CD4-positive, CD25-positive, alpha-beta regulatory T cell (primary cell): ENCODE measurements around the gene GABRD. TPM values are rescaled to one million over a fixed set of nuclear protein-coding genes. Genes with fewer than 3 reads are reported as not detected.

Experiments
- ATAC-seq, 2 donors: fragments of 150-1000 bp; cut with Tn5 transposase; one replicate each; pipeline ENCODE4 v1.10.0; 2021; ENCODE audit warnings: low read depth in 2 of 2, moderate number of reproducible peaks in 2 of 2, moderate library complexity in 1 of 2
- DNase-seq, 3 donors: peaks; one replicate each; pipeline versions ENCODE4 v3.0.0 to v3.0.0-alpha.2; 2012 to 2022; ENCODE audit warnings: mixed read lengths in 1 of 3
- H3K27ac ChIP-seq: one replicate; pipeline ENCODE4 v1.7.0; 2013; ENCODE audit warnings: mild to moderate bottlenecking, low read length; ENCODE audit not compliant: insufficient read depth, poor library complexity, severe bottlenecking
- H3K27me3 ChIP-seq: one replicate; pipeline ENCODE4 v1.7.0; 2013; ENCODE audit warnings: low read length; ENCODE audit not compliant: control insufficient read depth, insufficient read depth
- H3K36me3 ChIP-seq: one replicate; pipeline ENCODE4 v1.7.0; 2013; ENCODE audit warnings: mild to moderate bottlenecking, low read length, moderate library complexity; ENCODE audit not compliant: control insufficient read depth, insufficient read depth
- H3K4me1 ChIP-seq: 2 replicates; pipeline ENCODE4 v1.7.0; 2013; ENCODE audit warnings: mild to moderate bottlenecking, low read length; ENCODE audit not compliant: insufficient read depth, control insufficient read depth, poor library complexity, severe bottlenecking
- H3K4me3 ChIP-seq: one replicate; pipeline ENCODE4 v1.7.0; 2013; ENCODE audit warnings: low read depth, mild to moderate bottlenecking, low read length, moderate library complexity
- H3K9me3 ChIP-seq, 2 experiments: 1 replicate in 1 of 2; 2 replicates in 1 of 2; pipeline ENCODE4 v1.7.0; 2013; ENCODE audit warnings: low read length in 2 of 2, mild to moderate bottlenecking in 1 of 2, moderate library complexity in 1 of 2; ENCODE audit not compliant: control insufficient read depth in 2 of 2
- H3K27ac Mint-ChIP-seq, 3 donors: one replicate each; pipeline ENCODE4 v1.8.0; 2020 to 2022; ENCODE audit warnings: mild to moderate bottlenecking in 3 of 3, mixed read lengths in 3 of 3, moderate library complexity in 2 of 3
- H3K27me3 Mint-ChIP-seq: one replicate; pipeline ENCODE4 v1.8.0; 2022; ENCODE audit warnings: mild to moderate bottlenecking, mixed read lengths
- H3K36me3 Mint-ChIP-seq: one replicate; pipeline ENCODE4 v1.8.0; 2020; ENCODE audit warnings: mixed read lengths
- H3K4me1 Mint-ChIP-seq, 4 donors: one replicate each; pipeline ENCODE4 v1.8.0; 2020 to 2022; ENCODE audit warnings: mixed read lengths in 4 of 4, mild to moderate bottlenecking in 1 of 4
- H3K4me3 Mint-ChIP-seq, 4 donors: one replicate each; pipeline ENCODE4 v1.8.0; 2020 to 2022; ENCODE audit warnings: mild to moderate bottlenecking in 4 of 4, mixed read lengths in 4 of 4, moderate library complexity in 3 of 4
- H3K9me3 Mint-ChIP-seq, 7 donors: one replicate each; pipeline ENCODE4 v1.8.0; 2020 to 2022; ENCODE audit warnings: mixed read lengths in 7 of 7, mild to moderate bottlenecking in 3 of 7, moderate library complexity in 2 of 7
- polyA plus RNA-seq, 4 donors: library from polyadenylated mRNA; unstranded; fragments of 300-500 nt; fragmentation: Illumina TruSeq; gene quantifications; one replicate each; pipeline ENCODE4 v1.2.3, GENCODE V29; 2021
- total RNA-seq: library from RNA; stranded (reverse); gene quantifications from one replicate; pipeline ENCODE4 v1.2.3, GENCODE V29; 2022

GABRD gene
- total and polyA plus RNA-seq, 5 donors from 2014 or later, result 0.22 TPM; not detected in 4

DNA sequence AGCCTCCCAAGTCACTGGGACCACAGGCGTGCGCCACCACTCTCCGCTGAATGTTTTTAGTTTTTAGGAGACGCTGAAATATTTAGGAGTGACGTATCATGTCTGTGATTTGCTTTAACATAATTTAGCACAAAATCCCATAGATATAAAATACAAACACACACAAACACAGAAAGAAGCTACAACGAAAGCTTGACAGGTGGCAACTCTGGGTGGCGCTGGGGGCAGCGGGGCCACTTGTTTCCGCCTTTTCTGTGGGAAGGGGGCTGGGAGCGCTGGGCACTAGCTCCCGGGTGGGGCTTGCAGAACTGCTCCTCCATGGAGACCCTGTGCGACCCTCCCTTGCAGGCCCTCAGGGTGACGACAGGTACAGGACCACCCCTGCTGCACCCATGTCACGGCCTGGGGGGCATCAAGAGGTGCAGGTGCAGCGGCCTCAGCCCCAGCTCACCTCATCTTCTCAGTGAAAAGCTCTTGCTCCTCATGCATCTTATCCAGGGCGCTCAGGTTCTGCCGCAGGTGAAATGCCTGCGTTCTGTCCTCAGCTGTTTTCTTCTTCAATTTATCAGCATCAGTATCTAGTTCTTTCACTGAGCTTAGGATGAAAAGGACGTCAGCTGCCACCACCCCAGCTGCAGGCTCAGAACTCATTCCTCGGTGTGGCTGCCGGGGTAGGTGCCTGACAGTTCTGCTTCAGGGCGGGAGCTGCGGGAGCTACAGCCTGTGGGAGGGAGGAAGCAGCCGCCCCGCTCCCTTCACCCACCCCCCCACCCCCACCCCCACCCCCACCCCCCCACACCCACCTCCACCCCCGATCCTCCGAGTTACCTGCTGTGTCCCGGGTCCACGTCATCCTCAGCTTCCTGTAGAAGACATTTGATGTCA is 30.8 kb upstream of the GABRD start:
- H3K27ac ChIP-seq, result no peak overlapping the region
- H3K36me3 ChIP-seq, result no peaks in the 10 kb centered on the region
- H3K4me1 ChIP-seq, result no peaks in the 10 kb centered on the region
- no peaks in the 10 kb centered on the region for H3K9me3 Mint-ChIP-seq
- no peak for DNase-seq
- no peaks in the 10 kb centered on the region for H3K9me3 ChIP-seq
- peaks cover 2% of the 10 kb centered on the region for H3K27me3 ChIP-seq
- no peak overlapping the region for H3K4me3 Mint-ChIP-seq
- peaks cover 0 to 2% (median 0%) of the 10 kb centered on the region in 4 donors for H3K4me1 Mint-ChIP-seq
- no peaks in the 10 kb centered on the region for H3K36me3 Mint-ChIP-seq
- H3K4me3 ChIP-seq, result no peak overlapping the region
- no peak for ATAC-seq
- H3K27me3 Mint-ChIP-seq, result peaks cover 9% of the 10 kb centered on the region
- no peak overlapping the region for H3K27ac Mint-ChIP-seq

DNA sequence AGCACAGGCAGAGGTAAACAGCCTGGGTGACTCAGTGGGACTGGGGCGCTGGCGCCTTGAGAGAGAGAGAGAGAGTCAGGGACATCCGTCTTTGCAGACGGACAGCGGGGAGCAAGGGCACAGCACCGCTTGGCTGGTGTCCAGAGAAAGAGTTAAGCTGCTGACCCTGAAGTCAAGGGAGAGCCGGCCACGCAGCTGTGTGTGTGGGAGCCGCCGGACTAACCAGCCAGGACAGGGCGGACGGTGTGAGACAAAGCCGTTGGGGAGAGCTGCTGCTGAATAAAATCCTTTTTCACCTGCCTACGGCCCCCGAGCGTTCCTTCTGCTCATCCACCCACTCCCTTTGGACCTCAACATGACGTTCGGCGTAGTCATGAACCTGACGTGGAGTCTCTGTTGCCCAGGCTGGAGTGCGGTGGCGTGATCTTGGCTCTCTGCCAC is 30.0 kb upstream of the GABRD start:
- no peaks in the 10 kb centered on the region for H3K4me1 ChIP-seq
- Mint-ChIP-seq H3K36me3 (no peaks in the 10 kb centered on the region), H3K4me1 (peaks cover 0 to 2% (median 0%) of the 10 kb centered on the region in 4 donors), H3K9me3 (no peaks in the 10 kb centered on the region), H3K27ac (no peak overlapping the region), H3K4me3 (no peak overlapping the region), H3K27me3 (peaks cover 9% of the 10 kb centered on the region)
- H3K27ac ChIP-seq, result no peak overlapping the region
- H3K36me3 ChIP-seq, result no peaks in the 10 kb centered on the region
- peaks cover 2% of the 10 kb centered on the region for H3K27me3 ChIP-seq
- no peak overlapping the region for H3K4me3 ChIP-seq
- H3K9me3 ChIP-seq, result no peaks in the 10 kb centered on the region
- no peak for ATAC-seq
- no peak for DNase-seq

DNA sequence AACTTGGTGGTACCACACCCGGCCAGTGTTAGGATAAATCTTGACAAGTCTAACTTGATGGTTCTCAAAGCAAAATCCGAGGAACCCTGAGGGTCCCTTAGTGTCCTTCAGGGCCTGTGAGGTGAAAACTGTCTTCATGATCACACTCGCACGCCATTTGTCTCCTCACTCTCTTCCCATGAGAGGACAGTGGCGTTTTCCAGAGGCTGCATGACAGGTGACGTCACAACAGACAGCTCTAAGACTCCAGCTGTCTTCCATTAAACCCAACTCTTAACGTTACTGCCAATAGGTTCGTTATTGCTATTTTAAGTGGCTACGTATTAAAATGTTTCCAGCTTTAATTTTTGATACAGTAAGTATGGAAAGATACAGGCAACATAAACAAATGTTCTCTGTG is 29.4 kb upstream of the GABRD start:
- peaks cover 2% of the 10 kb centered on the region for H3K27me3 ChIP-seq
- H3K27ac ChIP-seq, result no peak overlapping the region
- no peaks in the 10 kb centered on the region for H3K9me3 ChIP-seq
- DNase-seq, result no peak
- H3K36me3 ChIP-seq, result no peaks in the 10 kb centered on the region
- no peak for ATAC-seq
- Mint-ChIP-seq H3K27me3 (peaks cover 9% of the 10 kb centered on the region), H3K9me3 (no peaks in the 10 kb centered on the region), H3K27ac (no peak overlapping the region), H3K4me1 (peaks cover 0 to 2% (median 0%) of the 10 kb centered on the region in 4 donors), H3K4me3 (no peak overlapping the region), H3K36me3 (no peaks in the 10 kb centered on the region)
- H3K4me1 ChIP-seq, result no peaks in the 10 kb centered on the region
- H3K4me3 ChIP-seq, result no peak overlapping the region

DNA sequence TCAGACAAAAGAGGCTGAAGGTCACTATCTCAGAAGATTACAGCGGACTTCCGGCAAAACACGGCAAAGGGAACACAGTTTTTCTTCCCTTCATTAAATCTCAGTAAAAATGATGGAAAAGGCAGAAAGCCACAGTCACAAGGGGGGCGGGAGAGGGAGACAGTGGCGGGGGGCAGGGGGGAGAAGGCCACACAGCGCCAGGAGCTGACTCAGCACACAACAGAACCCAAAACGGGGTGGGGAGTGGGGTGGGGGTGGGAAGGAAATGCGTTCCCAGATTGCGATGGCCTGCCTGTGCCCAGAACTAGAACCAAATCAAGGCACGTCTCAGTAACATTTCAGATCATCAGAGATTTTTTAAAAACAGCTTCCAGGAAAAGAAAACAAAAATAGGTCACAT is 28.9 kb upstream of the GABRD start:
- no peak for DNase-seq
- peaks cover 2% of the 10 kb centered on the region for H3K27me3 ChIP-seq
- no peak for ATAC-seq
- H3K27ac ChIP-seq, result no peak overlapping the region
- peaks cover 0 to 1% (median 0%) of the 10 kb centered on the region in 7 donors for H3K9me3 Mint-ChIP-seq
- no peaks in the 10 kb centered on the region for H3K36me3 ChIP-seq
- H3K4me3 ChIP-seq, result no peak overlapping the region
- H3K4me1 Mint-ChIP-seq, result peaks cover 0 to 2% (median 0%) of the 10 kb centered on the region in 4 donors
- H3K27me3 Mint-ChIP-seq, result peaks cover 9% of the 10 kb centered on the region
- H3K4me3 Mint-ChIP-seq, result no peak overlapping the region
- H3K4me1 ChIP-seq, result no peaks in the 10 kb centered on the region
- no peaks in the 10 kb centered on the region for H3K36me3 Mint-ChIP-seq
- no peak overlapping the region for H3K27ac Mint-ChIP-seq
- H3K9me3 ChIP-seq, result no peaks in the 10 kb centered on the region

DNA sequence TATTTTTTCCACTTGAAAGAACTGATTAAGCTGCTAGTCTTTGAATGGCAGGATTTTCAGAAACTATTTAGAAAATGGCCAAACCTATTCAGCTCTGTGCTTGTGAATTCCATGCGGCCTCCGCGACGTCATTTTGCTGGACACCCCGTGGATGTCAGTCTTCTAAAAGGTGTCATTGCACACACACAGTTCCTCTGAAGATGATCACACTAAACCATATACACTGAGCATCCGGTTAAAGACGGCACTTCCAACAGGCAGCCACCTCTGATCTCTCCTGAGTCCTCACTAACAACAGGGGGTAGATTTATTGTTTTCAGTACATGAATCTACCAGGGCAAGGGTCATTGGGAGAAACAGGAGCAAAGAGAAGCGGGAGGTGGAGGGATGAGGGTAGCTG is 24.6 kb upstream of the GABRD start:
- Histone ChIP-seq H3K36me3 (no peaks in the 10 kb centered on the region), H3K27ac (no peak overlapping the region), H3K27me3 (peaks cover 2% of the 10 kb centered on the region), H3K4me1 (no peaks in the 10 kb centered on the region), H3K4me3 (no peak overlapping the region), H3K9me3 (no peaks in the 10 kb centered on the region)
- ATAC-seq (no peak), DNase-seq (no peak)
- Mint-ChIP-seq H3K4me3 (no peak overlapping the region), H3K36me3 (no peaks in the 10 kb centered on the region), H3K9me3 (peaks cover 0 to 6% (median 0%) of the 10 kb centered on the region in 7 donors), H3K27ac (peak overlapping the region in 1 of 3 donors; percentile 87), H3K27me3 (peaks cover 27% of the 10 kb centered on the region), H3K4me1 (peaks cover 0 to 3% (median 0%) of the 10 kb centered on the region in 4 donors)

- no peaks in the 10 kb centered on the region for H3K27me3 ChIP-seq
- Mint-ChIP-seq H3K27ac (no peak overlapping the region), H3K4me1 (peaks cover 0 to 3% (median 0%) of the 10 kb centered on the region in 4 donors), H3K9me3 (peaks cover 0 to 6% (median 0%) of the 10 kb centered on the region in 7 donors), H3K27me3 (peaks cover 20% of the 10 kb centered on the region), H3K36me3 (no peaks in the 10 kb centered on the region), H3K4me3 (no peak overlapping the region)
- no peak for DNase-seq
- no peaks in the 10 kb centered on the region for H3K36me3 ChIP-seq
- no peak overlapping the region for H3K27ac ChIP-seq
- no peaks in the 10 kb centered on the region for H3K9me3 ChIP-seq
- ATAC-seq, result no peak
- no peaks in the 10 kb centered on the region for H3K4me1 ChIP-seq
- H3K4me3 ChIP-seq, result no peak overlapping the region
These were observed 22.9 kb upstream of the GABRD start for GRCh38 chr1:1996207-1996651.

- Histone ChIP-seq H3K27ac (no peak overlapping the region), H3K9me3 (no peaks in the 10 kb centered on the region), H3K27me3 (peaks cover 3% of the 10 kb centered on the region), H3K36me3 (no peaks in the 10 kb centered on the region), H3K4me1 (no peaks in the 10 kb centered on the region), H3K4me3 (no peak overlapping the region)
- Mint-ChIP-seq H3K27me3 (peaks cover 31% of the 10 kb centered on the region), H3K4me1 (peaks cover 0 to 3% (median 0%) of the 10 kb centered on the region in 4 donors), H3K4me3 (peak overlapping the region in 1 of 4 donors; percentile 38), H3K9me3 (peaks cover 0 to 6% (median 0%) of the 10 kb centered on the region in 7 donors), H3K27ac (no peak overlapping the region), H3K36me3 (no peaks in the 10 kb centered on the region)
- DNase-seq (no peak), ATAC-seq (no peak)
These were observed 21.6 kb upstream of the GABRD start for GRCh38 chr1:1997576-1997975.
